Measurements from ENCODE around the gene LYPD6. TPM values are rescaled to one million over a fixed set of nuclear protein-coding genes. Genes with fewer than 3 reads are reported as not detected.

The LYPD6 gene
- total RNA-seq, 4 donors from 2014 or later: 0.85 to 2.1 (median 1.6) TPM; not detected in 1

GRCh38 chr2:149320362-149320761, 10.0 kb upstream of the LYPD6 start:
- H3K4me3 ChIP-seq: no peak overlapping the region

GRCh38 chr2:149329068-149329467, 1.3 kb upstream of the LYPD6 start:
- DNase-seq: no peak
- no peaks in the 10 kb centered on the region for H3K27me3 ChIP-seq
- peaks cover 0 to 15% (median 2%) of the 10 kb centered on the region in 4 donors for H3K4me1 ChIP-seq
- TF ChIP-seq POLR2A (IDR thresholded peaks at IDR 0.05) (no peak), CTCF (IDR thresholded peaks at IDR 0.05) (peak in 4 of 6 experiments; percentile 15 to 44 (median 32))
- H3K27ac ChIP-seq: no peak overlapping the region
- H3K4me3 ChIP-seq: peak overlapping the region in 2 of 4 donors; percentile 77 to 91
- H3K9me3 ChIP-seq: no peaks in the 10 kb centered on the region
- no peaks in the 10 kb centered on the region for H3K36me3 ChIP-seq

More at GRCh38 chr2:149320362-149320761, 10.0 kb upstream of the LYPD6 start:
- DNase-seq: no peak
- no peaks in the 10 kb centered on the region for H3K9me3 ChIP-seq
- H3K27ac ChIP-seq: no peak overlapping the region
- no peaks in the 10 kb centered on the region for H3K4me1 ChIP-seq
- no peaks in the 10 kb centered on the region for H3K27me3 ChIP-seq
- no peak for TF ChIP-seq CTCF (IDR thresholded peaks at IDR 0.05)
- no peak for TF ChIP-seq POLR2A (IDR thresholded peaks at IDR 0.05)
- no peaks in the 10 kb centered on the region for H3K36me3 ChIP-seq

- Histone ChIP-seq H3K4me3 (peak overlapping the region; percentile 33 to 91 (median 60)), H3K27ac (peak overlapping the region in 3 of 4 donors; percentile 49 to 62 (median 60)), H3K36me3 (no peaks in the 10 kb centered on the region), H3K9me3 (no peaks in the 10 kb centered on the region), H3K4me1 (peaks cover 0 to 15% (median 2%) of the 10 kb centered on the region in 4 donors), H3K27me3 (no peaks in the 10 kb centered on the region)
- peak in 1 of 3 donors; percentile 58 for DNase-seq
- TF ChIP-seq CTCF (IDR thresholded peaks at IDR 0.05) (no peak), POLR2A (IDR thresholded peaks at IDR 0.05) (no peak)
Observed at GRCh38 chr2:149329489-149330126, 779 bp upstream of the LYPD6 start.

GRCh38 chr2:149331023-149331400, 625 bp downstream of the LYPD6 start:
- no peaks in the 10 kb centered on the region for H3K36me3 ChIP-seq
- TF ChIP-seq CTCF (IDR thresholded peaks at IDR 0.05) (no peak), POLR2A (IDR thresholded peaks at IDR 0.05) (no peak)
- H3K9me3 ChIP-seq: no peaks in the 10 kb centered on the region
- peak overlapping the region; percentile 33 to 91 (median 60) for H3K4me3 ChIP-seq
- H3K4me1 ChIP-seq: peaks cover 0 to 15% (median 2%) of the 10 kb centered on the region in 4 donors
- no peaks in the 10 kb centered on the region for H3K27me3 ChIP-seq
- no peak for DNase-seq
- H3K27ac ChIP-seq: no peak overlapping the region

- no peak for TF ChIP-seq CTCF (IDR thresholded peaks at IDR 0.05)
- Histone ChIP-seq H3K4me1 (peaks cover 0 to 15% (median 2%) of the 10 kb centered on the region in 4 donors), H3K27ac (no peak overlapping the region)
Observed at GRCh38 chr2:149332364-149332763, 2.0 kb downstream of the LYPD6 start.

More at GRCh38 chr2:149332364-149332763, 2.0 kb downstream of the LYPD6 start:
- DNase-seq: no peak
- H3K27me3 ChIP-seq: no peaks in the 10 kb centered on the region
- H3K4me3 ChIP-seq: no peak overlapping the region
- no peaks in the 10 kb centered on the region for H3K9me3 ChIP-seq
- no peaks in the 10 kb centered on the region for H3K36me3 ChIP-seq

All from Peyer's patch (tissue), 4 donors.